C1 segment of cervical spinal cord (tissue), 14 donors: ENCODE results near the gene ANO10.

Experiments used
- DNase-seq, 14 donors: peaks; one replicate each; lab custom pipeline; 2025; lab: John Stamatoyannopoulos, UW

Gene ANO10

GRCh38 chr3:43317461-43318316, 304.1 kb downstream of the ANO10 start:
- no peak for DNase-seq

- DNase-seq = no peak
Observed at GRCh38 chr3:43316783-43317460, 304.9 kb downstream of the ANO10 start.
